DOHH2 (cell line): ENCODE results near the gene MS4A15.

Experiments used
- H3F3A ChIP-seq: fragments of 200-600 bp; sonication (generic), shearing (Covaris generic); 2 replicates; pipeline ENCODE4 v1.6.0; 2016; ENCODE audit warnings: antibody characterized with exemption, mild to moderate bottlenecking; ENCODE audit not compliant: control insufficient read depth, insufficient read depth
- H3K27ac ChIP-seq: fragments of 200-600 bp; sonication (generic); 2 replicates; pipeline ENCODE4 v1.5.1; 2014; ENCODE audit warnings: low read depth, mild to moderate bottlenecking, low read length, moderate library complexity
- H3K27me3 ChIP-seq: fragments of 200-600 bp; sonication (generic); 2 replicates; pipeline ENCODE4 v1.6.1; 2014; ENCODE audit warnings: mild to moderate bottlenecking, low read length, mixed read lengths; ENCODE audit not compliant: control insufficient read depth
- H3K36me3 ChIP-seq: fragments of 200-600 bp; sonication (generic); 2 replicates; pipeline ENCODE4 v1.6.1; 2014; ENCODE audit warnings: mild to moderate bottlenecking, low read length, moderate library complexity, mixed read lengths; ENCODE audit not compliant: control insufficient read depth
- H3K4me1 ChIP-seq: fragments of 200-600 bp; sonication (generic); 2 replicates; pipeline ENCODE4 v1.6.1; 2014; ENCODE audit warnings: mild to moderate bottlenecking, low read length, mixed read lengths; ENCODE audit not compliant: control insufficient read depth
- H3K4me2 ChIP-seq: fragments of 200-600 bp; sonication (generic); 2 replicates; pipeline ENCODE4 v1.6.0; 2014; ENCODE audit warnings: mild to moderate bottlenecking, low read length, moderate library complexity
- H3K4me3 ChIP-seq: fragments of 200-600 bp; sonication (generic); 2 replicates; pipeline ENCODE4 v1.5.1; 2014; ENCODE audit warnings: mild to moderate bottlenecking, low read length, mixed read lengths
- H3K79me2 ChIP-seq: fragments of 200-600 bp; sonication (generic); 2 replicates; pipeline ENCODE4 v1.6.1; 2014; ENCODE audit warnings: mild to moderate bottlenecking, low read length, mixed read lengths; ENCODE audit not compliant: control insufficient read depth
- H3K9me2 ChIP-seq: fragments of 200-600 bp; sonication (generic); replicated peaks from 2 replicates; pipeline ENCODE4 v1.6.1; 2014; ENCODE audit warnings: mild to moderate bottlenecking, low read length, mixed read lengths; ENCODE audit not compliant: control insufficient read depth
- H3K9me3 ChIP-seq: fragments of 200-600 bp; sonication (generic); 2 replicates; pipeline ENCODE4 v1.6.1; 2014; ENCODE audit warnings: antibody characterized with exemption, low read length, mixed read lengths; ENCODE audit not compliant: control insufficient read depth, insufficient read depth
- H4K20me1 ChIP-seq: fragments of 200-600 bp; sonication (generic); 2 replicates; pipeline ENCODE4 v1.6.0; 2014; ENCODE audit warnings: low read depth, mild to moderate bottlenecking, antibody characterized with exemption, low read length, moderate library complexity; ENCODE audit not compliant: control insufficient read depth, insufficient read depth
- EZH2phosphoT487 ChIP-seq: fragments of 200-600 bp; sonication (generic); IDR thresholded peaks from 2 replicates; pipeline ENCODE4 v1.6.1; 2017; ENCODE audit warnings: borderline replicate concordance, mild to moderate bottlenecking, antibody characterized with exemption, low read length, moderate library complexity, mixed read lengths
- TF ChIP-seq, protein P1 (sequence below): fragments of 200-600 bp; sonication (generic); IDR thresholded peaks from one replicate; pipeline ENCODE4 v1.5.1; 2014; ENCODE audit warnings: antibody characterized with exemption, mild to moderate bottlenecking, low read depth, low read length; ENCODE audit not compliant: poor library complexity, severe bottlenecking

Gene MS4A15

GRCh38 chr11:60809249-60809648 is 52.6 kb downstream of the MS4A15 start:
- H3K9me2 ChIP-seq = no peaks in the 10 kb centered on the region
- H3F3A ChIP-seq = no peaks in the 10 kb centered on the region
- no peaks in the 10 kb centered on the region for H3K79me2 ChIP-seq
- TF ChIP-seq EZH2phosphoT487 = no peak
- TF ChIP-seq, protein P1, sequence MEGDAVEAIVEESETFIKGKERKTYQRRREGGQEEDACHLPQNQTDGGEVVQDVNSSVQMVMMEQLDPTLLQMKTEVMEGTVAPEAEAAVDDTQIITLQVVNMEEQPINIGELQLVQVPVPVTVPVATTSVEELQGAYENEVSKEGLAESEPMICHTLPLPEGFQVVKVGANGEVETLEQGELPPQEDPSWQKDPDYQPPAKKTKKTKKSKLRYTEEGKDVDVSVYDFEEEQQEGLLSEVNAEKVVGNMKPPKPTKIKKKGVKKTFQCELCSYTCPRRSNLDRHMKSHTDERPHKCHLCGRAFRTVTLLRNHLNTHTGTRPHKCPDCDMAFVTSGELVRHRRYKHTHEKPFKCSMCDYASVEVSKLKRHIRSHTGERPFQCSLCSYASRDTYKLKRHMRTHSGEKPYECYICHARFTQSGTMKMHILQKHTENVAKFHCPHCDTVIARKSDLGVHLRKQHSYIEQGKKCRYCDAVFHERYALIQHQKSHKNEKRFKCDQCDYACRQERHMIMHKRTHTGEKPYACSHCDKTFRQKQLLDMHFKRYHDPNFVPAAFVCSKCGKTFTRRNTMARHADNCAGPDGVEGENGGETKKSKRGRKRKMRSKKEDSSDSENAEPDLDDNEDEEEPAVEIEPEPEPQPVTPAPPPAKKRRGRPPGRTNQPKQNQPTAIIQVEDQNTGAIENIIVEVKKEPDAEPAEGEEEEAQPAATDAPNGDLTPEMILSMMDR = no peak
- no peak overlapping the region for H3K27ac ChIP-seq
- H3K4me2 ChIP-seq = no peak overlapping the region
- H3K9me3 ChIP-seq = peaks cover 5% of the 10 kb centered on the region; the same call in 1 of the 2 replicates
- H3K36me3 ChIP-seq = no peaks in the 10 kb centered on the region
- no peaks in the 10 kb centered on the region for H4K20me1 ChIP-seq
- H3K4me3 ChIP-seq = no peak overlapping the region
- no peaks in the 10 kb centered on the region for H3K4me1 ChIP-seq
- H3K27me3 ChIP-seq = no peaks in the 10 kb centered on the region

- no peaks in the 10 kb centered on the region for H3K4me1 ChIP-seq
- no peaks in the 10 kb centered on the region for H3K36me3 ChIP-seq
- TF ChIP-seq, protein P1 = no peak
- TF ChIP-seq EZH2phosphoT487 = no peak
- no peaks in the 10 kb centered on the region for H3K9me2 ChIP-seq
- H3K79me2 ChIP-seq = no peaks in the 10 kb centered on the region
- H4K20me1 ChIP-seq = no peaks in the 10 kb centered on the region
- H3F3A ChIP-seq = no peaks in the 10 kb centered on the region
- H3K27me3 ChIP-seq = no peaks in the 10 kb centered on the region
- H3K27ac ChIP-seq = no peak overlapping the region
- H3K9me3 ChIP-seq = peaks cover 5% of the 10 kb centered on the region; the same call in 1 of the 2 replicates
- no peak overlapping the region for H3K4me2 ChIP-seq
- H3K4me3 ChIP-seq = no peak overlapping the region
Observed at GRCh38 chr11:60809691-60810090, 53.0 kb downstream of the MS4A15 start.

DNA sequence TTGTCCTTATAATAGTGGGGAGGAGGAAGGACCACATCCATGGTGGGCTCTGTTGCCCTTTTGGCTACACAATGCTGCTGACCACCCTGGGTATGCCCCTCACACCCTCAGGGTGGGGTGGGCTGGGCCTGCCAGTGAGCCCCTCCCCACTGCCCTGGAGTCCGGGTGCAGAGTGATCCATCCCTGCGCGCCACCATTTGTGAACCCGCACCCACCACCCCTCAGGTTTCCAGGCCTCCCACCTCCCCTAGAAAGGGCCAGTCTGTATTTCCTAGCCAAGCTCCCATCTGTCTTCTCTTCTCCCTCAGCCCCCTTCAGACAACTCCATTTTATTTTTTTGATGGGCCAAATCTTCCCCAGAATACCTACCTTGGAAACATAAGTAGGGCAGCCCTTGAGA is 53.5 kb downstream of the MS4A15 start:
- Histone ChIP-seq H3K4me1 (no peaks in the 10 kb centered on the region), H3K27ac (no peak overlapping the region), H3F3A (no peaks in the 10 kb centered on the region), H3K27me3 (no peaks in the 10 kb centered on the region), H3K9me2 (no peaks in the 10 kb centered on the region), H3K36me3 (no peaks in the 10 kb centered on the region), H3K4me3 (no peak overlapping the region), H3K9me3 (peaks cover 5% of the 10 kb centered on the region; the same call in 1 of the 2 replicates), H3K79me2 (no peaks in the 10 kb centered on the region), H4K20me1 (no peaks in the 10 kb centered on the region), H3K4me2 (no peak overlapping the region)
- TF ChIP-seq, protein P1 = no peak
- TF ChIP-seq EZH2phosphoT487 = no peak
